Stomach (tissue), 4 donors: ENCODE measurements around the gene SPHKAP.

Source experiments
- EP300 ChIP-seq: sonication (generic); formaldehyde crosslinking; IDR thresholded peaks from one replicate; pipeline ENCODE4 v1.6.1; 2017; ENCODE audit warnings: antibody characterized with exemption
- TF ChIP-seq, protein P1 (sequence below), 7 experiments: fragments of 450-650 bp in 4 of 7; fragments of 200-600 bp in 3 of 7; sonication (generic) in 3 of 7; IDR thresholded peaks; one replicate each; pipeline ENCODE4 v1.5.1; 2016 to 2019; ENCODE audit warnings: antibody characterized with exemption in 7 of 7, control low read depth in 2 of 7, mild to moderate bottlenecking in 1 of 7

- TF ChIP-seq, protein P1, sequence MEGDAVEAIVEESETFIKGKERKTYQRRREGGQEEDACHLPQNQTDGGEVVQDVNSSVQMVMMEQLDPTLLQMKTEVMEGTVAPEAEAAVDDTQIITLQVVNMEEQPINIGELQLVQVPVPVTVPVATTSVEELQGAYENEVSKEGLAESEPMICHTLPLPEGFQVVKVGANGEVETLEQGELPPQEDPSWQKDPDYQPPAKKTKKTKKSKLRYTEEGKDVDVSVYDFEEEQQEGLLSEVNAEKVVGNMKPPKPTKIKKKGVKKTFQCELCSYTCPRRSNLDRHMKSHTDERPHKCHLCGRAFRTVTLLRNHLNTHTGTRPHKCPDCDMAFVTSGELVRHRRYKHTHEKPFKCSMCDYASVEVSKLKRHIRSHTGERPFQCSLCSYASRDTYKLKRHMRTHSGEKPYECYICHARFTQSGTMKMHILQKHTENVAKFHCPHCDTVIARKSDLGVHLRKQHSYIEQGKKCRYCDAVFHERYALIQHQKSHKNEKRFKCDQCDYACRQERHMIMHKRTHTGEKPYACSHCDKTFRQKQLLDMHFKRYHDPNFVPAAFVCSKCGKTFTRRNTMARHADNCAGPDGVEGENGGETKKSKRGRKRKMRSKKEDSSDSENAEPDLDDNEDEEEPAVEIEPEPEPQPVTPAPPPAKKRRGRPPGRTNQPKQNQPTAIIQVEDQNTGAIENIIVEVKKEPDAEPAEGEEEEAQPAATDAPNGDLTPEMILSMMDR (IDR thresholded peaks at IDR 0.05) = no peak
- no peak for TF ChIP-seq EP300
Observed at GRCh38 chr2:228038967-228039366, 142.5 kb downstream of the SPHKAP start.
